ENCODE results near the gene ITFG2. TPM values are rescaled to one million over a fixed set of nuclear protein-coding genes. Genes with fewer than 3 reads are reported as not detected.

Gene ITFG2
- total and polyA plus RNA-seq, 4 donors: 7.5 to 26.3 (median 11.4) TPM

GRCh38 chr12:2820432-2820831 is 8.0 kb downstream of the ITFG2 start (continued):
- TF ChIP-seq, protein P1, sequence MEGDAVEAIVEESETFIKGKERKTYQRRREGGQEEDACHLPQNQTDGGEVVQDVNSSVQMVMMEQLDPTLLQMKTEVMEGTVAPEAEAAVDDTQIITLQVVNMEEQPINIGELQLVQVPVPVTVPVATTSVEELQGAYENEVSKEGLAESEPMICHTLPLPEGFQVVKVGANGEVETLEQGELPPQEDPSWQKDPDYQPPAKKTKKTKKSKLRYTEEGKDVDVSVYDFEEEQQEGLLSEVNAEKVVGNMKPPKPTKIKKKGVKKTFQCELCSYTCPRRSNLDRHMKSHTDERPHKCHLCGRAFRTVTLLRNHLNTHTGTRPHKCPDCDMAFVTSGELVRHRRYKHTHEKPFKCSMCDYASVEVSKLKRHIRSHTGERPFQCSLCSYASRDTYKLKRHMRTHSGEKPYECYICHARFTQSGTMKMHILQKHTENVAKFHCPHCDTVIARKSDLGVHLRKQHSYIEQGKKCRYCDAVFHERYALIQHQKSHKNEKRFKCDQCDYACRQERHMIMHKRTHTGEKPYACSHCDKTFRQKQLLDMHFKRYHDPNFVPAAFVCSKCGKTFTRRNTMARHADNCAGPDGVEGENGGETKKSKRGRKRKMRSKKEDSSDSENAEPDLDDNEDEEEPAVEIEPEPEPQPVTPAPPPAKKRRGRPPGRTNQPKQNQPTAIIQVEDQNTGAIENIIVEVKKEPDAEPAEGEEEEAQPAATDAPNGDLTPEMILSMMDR (IDR thresholded peaks at IDR 0.05; ENCODE audit: low read depth, low read length, missing input control): no peak
- TF ChIP-seq HNF4A (conservative IDR thresholded peaks at IDR 0.05) (no peak), HNF4G (IDR thresholded peaks at IDR 0.05) (no peak), SP1 (IDR thresholded peaks at IDR 0.05) (no peak), ATF3 (IDR thresholded peaks at IDR 0.05) (no peak), NR2F2 (IDR thresholded peaks at IDR 0.05) (no peak)

DNA sequence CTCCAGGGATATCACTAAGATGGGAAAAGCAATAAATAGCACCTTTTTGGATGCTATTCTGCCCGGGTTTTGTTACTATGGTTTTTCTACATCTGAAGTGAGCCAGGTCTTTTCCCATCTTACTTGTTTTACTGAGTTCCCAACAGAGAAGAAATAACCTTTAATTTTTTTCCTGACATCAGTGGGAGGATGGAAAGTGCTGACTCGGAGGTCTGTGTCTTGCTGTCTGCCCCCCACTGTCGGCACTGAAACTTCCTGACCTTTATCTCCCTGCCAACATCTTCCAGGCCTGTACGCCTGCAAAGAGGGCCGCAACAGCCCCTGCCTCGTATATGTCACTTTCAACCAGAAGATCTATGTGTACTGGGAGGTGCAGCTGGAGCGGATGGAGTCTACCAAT is 11.0 kb downstream of the ITFG2 start:
- no peak for DNase-seq (ENCODE audit: low spot score)
- Histone ChIP-seq H3K9ac (ENCODE audit: low read depth in 1 of 2, low read length in 2 of 2) (no peak overlapping the region), H3K27ac (ENCODE audit: low read depth in 1 of 2, low read length in 2 of 2) (no peak overlapping the region), H3K27me3 (ENCODE audit: control insufficient read depth in 4 of 4, insufficient read depth in 4 of 4, low read length in 3 of 4) (no peaks in the 10 kb centered on the region), H3K4me1 (ENCODE audit: control insufficient read depth in 4 of 4, insufficient read depth in 4 of 4, low read length in 3 of 4) (no peaks in the 10 kb centered on the region), H3K9me3 (ENCODE audit: control insufficient read depth in 4 of 4, low read length in 3 of 4) (no peaks in the 10 kb centered on the region), H3K36me3 (ENCODE audit: control insufficient read depth in 4 of 4, insufficient read depth in 3 of 4, low read depth in 1 of 4, low read length in 3 of 4) (peaks cover 11 to 88% (median 60%) of the 10 kb centered on the region in 4 donors), H3K4me3 (ENCODE audit: low read depth in 1 of 3, low read length in 3 of 3) (no peak overlapping the region)
- whole genome bisulfite sequencing: 83% methylated on average over 7 of the region's 7 CpGs
- TF ChIP-seq, protein P2, sequence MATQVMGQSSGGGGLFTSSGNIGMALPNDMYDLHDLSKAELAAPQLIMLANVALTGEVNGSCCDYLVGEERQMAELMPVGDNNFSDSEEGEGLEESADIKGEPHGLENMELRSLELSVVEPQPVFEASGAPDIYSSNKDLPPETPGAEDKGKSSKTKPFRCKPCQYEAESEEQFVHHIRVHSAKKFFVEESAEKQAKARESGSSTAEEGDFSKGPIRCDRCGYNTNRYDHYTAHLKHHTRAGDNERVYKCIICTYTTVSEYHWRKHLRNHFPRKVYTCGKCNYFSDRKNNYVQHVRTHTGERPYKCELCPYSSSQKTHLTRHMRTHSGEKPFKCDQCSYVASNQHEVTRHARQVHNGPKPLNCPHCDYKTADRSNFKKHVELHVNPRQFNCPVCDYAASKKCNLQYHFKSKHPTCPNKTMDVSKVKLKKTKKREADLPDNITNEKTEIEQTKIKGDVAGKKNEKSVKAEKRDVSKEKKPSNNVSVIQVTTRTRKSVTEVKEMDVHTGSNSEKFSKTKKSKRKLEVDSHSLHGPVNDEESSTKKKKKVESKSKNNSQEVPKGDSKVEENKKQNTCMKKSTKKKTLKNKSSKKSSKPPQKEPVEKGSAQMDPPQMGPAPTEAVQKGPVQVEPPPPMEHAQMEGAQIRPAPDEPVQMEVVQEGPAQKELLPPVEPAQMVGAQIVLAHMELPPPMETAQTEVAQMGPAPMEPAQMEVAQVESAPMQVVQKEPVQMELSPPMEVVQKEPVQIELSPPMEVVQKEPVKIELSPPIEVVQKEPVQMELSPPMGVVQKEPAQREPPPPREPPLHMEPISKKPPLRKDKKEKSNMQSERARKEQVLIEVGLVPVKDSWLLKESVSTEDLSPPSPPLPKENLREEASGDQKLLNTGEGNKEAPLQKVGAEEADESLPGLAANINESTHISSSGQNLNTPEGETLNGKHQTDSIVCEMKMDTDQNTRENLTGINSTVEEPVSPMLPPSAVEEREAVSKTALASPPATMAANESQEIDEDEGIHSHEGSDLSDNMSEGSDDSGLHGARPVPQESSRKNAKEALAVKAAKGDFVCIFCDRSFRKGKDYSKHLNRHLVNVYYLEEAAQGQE (IDR thresholded peaks at IDR 0.05): no peak
- TF ChIP-seq HNF4A (conservative IDR thresholded peaks at IDR 0.05): no peak
- no peak for TF ChIP-seq RAD21 (IDR thresholded peaks at IDR 0.05)
- no peak for TF ChIP-seq GABPA (IDR thresholded peaks at IDR 0.05 in 1 of 2, conservative IDR thresholded peaks at IDR 0.05 in 1 of 2)
- no peak for TF ChIP-seq RXRA (IDR thresholded peaks at IDR 0.05)
- TF ChIP-seq, protein P1 (IDR thresholded peaks at IDR 0.05; ENCODE audit: low read depth, low read length, missing input control): no peak
- TF ChIP-seq NR2F2 (IDR thresholded peaks at IDR 0.05): no peak
- TF ChIP-seq HNF4G (IDR thresholded peaks at IDR 0.05): no peak
- TF ChIP-seq ATF3 (IDR thresholded peaks at IDR 0.05): no peak
- TF ChIP-seq JUND (IDR thresholded peaks at IDR 0.05): no peak
- TF ChIP-seq, protein P3, sequence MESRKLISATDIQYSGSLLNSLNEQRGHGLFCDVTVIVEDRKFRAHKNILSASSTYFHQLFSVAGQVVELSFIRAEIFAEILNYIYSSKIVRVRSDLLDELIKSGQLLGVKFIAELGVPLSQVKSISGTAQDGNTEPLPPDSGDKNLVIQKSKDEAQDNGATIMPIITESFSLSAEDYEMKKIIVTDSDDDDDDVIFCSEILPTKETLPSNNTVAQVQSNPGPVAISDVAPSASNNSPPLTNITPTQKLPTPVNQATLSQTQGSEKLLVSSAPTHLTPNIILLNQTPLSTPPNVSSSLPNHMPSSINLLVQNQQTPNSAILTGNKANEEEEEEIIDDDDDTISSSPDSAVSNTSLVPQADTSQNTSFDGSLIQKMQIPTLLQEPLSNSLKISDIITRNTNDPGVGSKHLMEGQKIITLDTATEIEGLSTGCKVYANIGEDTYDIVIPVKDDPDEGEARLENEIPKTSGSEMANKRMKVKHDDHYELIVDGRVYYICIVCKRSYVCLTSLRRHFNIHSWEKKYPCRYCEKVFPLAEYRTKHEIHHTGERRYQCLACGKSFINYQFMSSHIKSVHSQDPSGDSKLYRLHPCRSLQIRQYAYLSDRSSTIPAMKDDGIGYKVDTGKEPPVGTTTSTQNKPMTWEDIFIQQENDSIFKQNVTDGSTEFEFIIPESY (IDR thresholded peaks at IDR 0.05): no peak
